Measurements from ENCODE around the gene MAMLD1. TPM values are rescaled to one million over a fixed set of nuclear protein-coding genes. Genes with fewer than 3 reads are reported as not detected.

The MAMLD1 gene
- 12.9 and 18.4 TPM in 2 replicates for total RNA-seq

- Mint-ChIP-seq H3K9me3 (no peaks in the 10 kb centered on the region), H3K4me1 (ENCODE audit: low read depth) (peaks cover 28% of the 10 kb centered on the region), H3K4me3 (ENCODE audit: low read depth) (peak within 1 kb of the TSS; percentile 86), H3K36me3 (ENCODE audit: low read depth) (no peaks in the 10 kb centered on the region), H3K27ac (peak within 1 kb of the TSS; percentile 49), H3K27me3 (ENCODE audit: low read depth) (peaks cover 31% of the 10 kb centered on the region)
- DNase-seq (ENCODE audit: low spot score) = peak; percentile 54
- intact Hi-C loops (cut with micrococcal nuclease) = loop anchor here (5.0 to 10.0 kb wide), 4 partner anchors 161 to 858 kb away; partner anchors contain the start of genes IDS and MTMR1
Measured at GRCh38 chrX:150362599-150363481, at the start of gene MAMLD1. Gene MAMLD1 (plus strand): TSS chrX:150363317. CDS start chrX:150445517, 82,200 bp downstream.

- intact Hi-C loops (cut with micrococcal nuclease) = no loop called here
- H3K4me1 Mint-ChIP-seq (ENCODE audit: low read depth) = no peaks in the 10 kb centered on the region
Measured at GRCh38 chrX:150313514-150313913, 49.6 kb upstream of the MAMLD1 start.

GRCh38 chrX:150314186-150314585 is 48.9 kb upstream of the MAMLD1 start:
- H3K4me3 Mint-ChIP-seq (ENCODE audit: low read depth) = no peak overlapping the region
- DNase-seq (ENCODE audit: low spot score) = no peak
- intact Hi-C loops (cut with micrococcal nuclease) = no loop called here
- no peaks in the 10 kb centered on the region for H3K9me3 Mint-ChIP-seq
- no peak overlapping the region for H3K27ac Mint-ChIP-seq
- no peaks in the 10 kb centered on the region for H3K4me1 Mint-ChIP-seq (ENCODE audit: low read depth)
- H3K36me3 Mint-ChIP-seq (ENCODE audit: low read depth) = no peaks in the 10 kb centered on the region
- H3K27me3 Mint-ChIP-seq (ENCODE audit: low read depth) = peaks cover 2% of the 10 kb centered on the region

More at GRCh38 chrX:150313514-150313913, 49.6 kb upstream of the MAMLD1 start:
- no peak overlapping the region for H3K27ac Mint-ChIP-seq
- H3K9me3 Mint-ChIP-seq = no peaks in the 10 kb centered on the region
- peaks cover 2% of the 10 kb centered on the region for H3K27me3 Mint-ChIP-seq (ENCODE audit: low read depth)
- H3K4me3 Mint-ChIP-seq (ENCODE audit: low read depth) = no peak overlapping the region
- DNase-seq (ENCODE audit: low spot score) = no peak
- H3K36me3 Mint-ChIP-seq (ENCODE audit: low read depth) = no peaks in the 10 kb centered on the region

GRCh38 chrX:150316564-150316963 is 46.6 kb upstream of the MAMLD1 start:
- Mint-ChIP-seq H3K36me3 (ENCODE audit: low read depth) (no peaks in the 10 kb centered on the region), H3K27ac (no peak overlapping the region), H3K4me3 (ENCODE audit: low read depth) (no peak overlapping the region), H3K27me3 (ENCODE audit: low read depth) (peaks cover 2% of the 10 kb centered on the region), H3K4me1 (ENCODE audit: low read depth) (no peaks in the 10 kb centered on the region), H3K9me3 (no peaks in the 10 kb centered on the region)
- DNase-seq (ENCODE audit: low spot score) = no peak
- intact Hi-C loops (cut with micrococcal nuclease) = no loop called here

- Mint-ChIP-seq H3K4me3 (ENCODE audit: low read depth) (no peak overlapping the region), H3K27me3 (ENCODE audit: low read depth) (peaks cover 12% of the 10 kb centered on the region), H3K27ac (no peak overlapping the region), H3K9me3 (no peaks in the 10 kb centered on the region), H3K4me1 (ENCODE audit: low read depth) (peaks cover 2% of the 10 kb centered on the region), H3K36me3 (ENCODE audit: low read depth) (no peaks in the 10 kb centered on the region)
- DNase-seq (ENCODE audit: low spot score) = no peak
- intact Hi-C loops (cut with micrococcal nuclease) = no loop called here
Measured at GRCh38 chrX:150323020-150323419, 40.1 kb upstream of the MAMLD1 start.

- intact Hi-C loops (cut with micrococcal nuclease) = no loop called here
- Mint-ChIP-seq H3K9me3 (no peaks in the 10 kb centered on the region), H3K4me3 (ENCODE audit: low read depth) (no peak overlapping the region), H3K36me3 (ENCODE audit: low read depth) (no peaks in the 10 kb centered on the region), H3K27me3 (ENCODE audit: low read depth) (peaks cover 15% of the 10 kb centered on the region), H3K4me1 (ENCODE audit: low read depth) (peaks cover 2% of the 10 kb centered on the region), H3K27ac (no peak overlapping the region)
- DNase-seq (ENCODE audit: low spot score) = no peak
Measured at GRCh38 chrX:150324035-150324728, 38.9 kb upstream of the MAMLD1 start.

- no peaks in the 10 kb centered on the region for H3K9me3 Mint-ChIP-seq
- H3K27me3 Mint-ChIP-seq (ENCODE audit: low read depth) = peaks cover 15% of the 10 kb centered on the region
- intact Hi-C loops (cut with micrococcal nuclease) = no loop called here
- peaks cover 2% of the 10 kb centered on the region for H3K4me1 Mint-ChIP-seq (ENCODE audit: low read depth)
- no peaks in the 10 kb centered on the region for H3K36me3 Mint-ChIP-seq (ENCODE audit: low read depth)
- H3K4me3 Mint-ChIP-seq (ENCODE audit: low read depth) = no peak overlapping the region
- H3K27ac Mint-ChIP-seq = no peak overlapping the region
- no peak for DNase-seq (ENCODE audit: low spot score)
Measured at GRCh38 chrX:150324919-150325318, 38.2 kb upstream of the MAMLD1 start.

- no peaks in the 10 kb centered on the region for H3K9me3 Mint-ChIP-seq
- intact Hi-C loops (cut with micrococcal nuclease) = no loop called here
- peaks cover 15% of the 10 kb centered on the region for H3K27me3 Mint-ChIP-seq (ENCODE audit: low read depth)
- H3K27ac Mint-ChIP-seq = no peak overlapping the region
- H3K4me1 Mint-ChIP-seq (ENCODE audit: low read depth) = peaks cover 2% of the 10 kb centered on the region
- no peaks in the 10 kb centered on the region for H3K36me3 Mint-ChIP-seq (ENCODE audit: low read depth)
- no peak overlapping the region for H3K4me3 Mint-ChIP-seq (ENCODE audit: low read depth)
- DNase-seq (ENCODE audit: low spot score) = no peak
Measured at GRCh38 chrX:150326541-150327247, 36.4 kb upstream of the MAMLD1 start.

GRCh38 chrX:150329282-150329681 is 33.8 kb upstream of the MAMLD1 start:
- Mint-ChIP-seq H3K4me3 (ENCODE audit: low read depth) (no peak overlapping the region), H3K9me3 (no peaks in the 10 kb centered on the region), H3K27me3 (ENCODE audit: low read depth) (peaks cover 8% of the 10 kb centered on the region), H3K27ac (no peak overlapping the region), H3K36me3 (ENCODE audit: low read depth) (no peaks in the 10 kb centered on the region), H3K4me1 (ENCODE audit: low read depth) (peaks cover 11% of the 10 kb centered on the region)
- intact Hi-C loops (cut with micrococcal nuclease) = no loop called here
- DNase-seq (ENCODE audit: low spot score) = no peak

GRCh38 chrX:150329868-150330267 is 33.2 kb upstream of the MAMLD1 start:
- Mint-ChIP-seq H3K9me3 (no peaks in the 10 kb centered on the region), H3K36me3 (ENCODE audit: low read depth) (no peaks in the 10 kb centered on the region), H3K4me3 (ENCODE audit: low read depth) (no peak overlapping the region), H3K27me3 (ENCODE audit: low read depth) (peaks cover 8% of the 10 kb centered on the region), H3K27ac (no peak overlapping the region), H3K4me1 (ENCODE audit: low read depth) (peaks cover 11% of the 10 kb centered on the region)
- DNase-seq (ENCODE audit: low spot score) = no peak
- intact Hi-C loops (cut with micrococcal nuclease) = no loop called here

- H3K27ac Mint-ChIP-seq = no peak overlapping the region
- H3K36me3 Mint-ChIP-seq (ENCODE audit: low read depth) = no peaks in the 10 kb centered on the region
- peaks cover 9% of the 10 kb centered on the region for H3K4me1 Mint-ChIP-seq (ENCODE audit: low read depth)
- intact Hi-C loops (cut with micrococcal nuclease) = no loop called here
- H3K4me3 Mint-ChIP-seq (ENCODE audit: low read depth) = no peak overlapping the region
- no peaks in the 10 kb centered on the region for H3K9me3 Mint-ChIP-seq
- DNase-seq (ENCODE audit: low spot score) = no peak
- H3K27me3 Mint-ChIP-seq (ENCODE audit: low read depth) = peaks cover 6% of the 10 kb centered on the region
Measured at GRCh38 chrX:150332023-150332422, 31.1 kb upstream of the MAMLD1 start.

- Mint-ChIP-seq H3K4me1 (ENCODE audit: low read depth) (peaks cover 9% of the 10 kb centered on the region), H3K27me3 (ENCODE audit: low read depth) (no peaks in the 10 kb centered on the region), H3K36me3 (ENCODE audit: low read depth) (no peaks in the 10 kb centered on the region), H3K27ac (no peak overlapping the region), H3K4me3 (ENCODE audit: low read depth) (no peak overlapping the region), H3K9me3 (no peaks in the 10 kb centered on the region)
- no peak for DNase-seq (ENCODE audit: low spot score)
- intact Hi-C loops (cut with micrococcal nuclease) = no loop called here
Measured at GRCh38 chrX:150334100-150334499, 29.0 kb upstream of the MAMLD1 start.
